ENCODE measurements around the gene AKR1A1.
A peak's percentile ranks its signal among the peaks of the same experiment; 100 is the strongest.

The AKR1A1 gene

GRCh38 chr1:45615885-45616284, 65.3 kb downstream of the AKR1A1 start:
- no peak overlapping the region for H3K27ac ChIP-seq
- TF ChIP-seq ZFX (IDR thresholded peaks at IDR 0.05) (no peak), CTCF (conservative IDR thresholded peaks at IDR 0.05) (no peak)

GRCh38 chr1:45617618-45618017, 67.0 kb downstream of the AKR1A1 start:
- TF ChIP-seq ZFX (IDR thresholded peaks at IDR 0.05): no peak
- TF ChIP-seq CTCF (conservative IDR thresholded peaks at IDR 0.05): no peak
- no peak overlapping the region for H3K27ac ChIP-seq

GRCh38 chr1:45619149-45619921, 68.7 kb downstream of the AKR1A1 start:
- H3K27ac ChIP-seq: peak overlapping the region; percentile 64
- TF ChIP-seq ZFX (IDR thresholded peaks at IDR 0.05) (no peak), CTCF (conservative IDR thresholded peaks at IDR 0.05) (no peak)
